Astrocyte (in vitro differentiated cells and primary cell): ENCODE data around the gene HERPUD1. TPM values are rescaled to one million over a fixed set of nuclear protein-coding genes. Genes with fewer than 3 reads are reported as not detected.
"Not testable (repeated sequence)": the region's sequence is repeated elsewhere in the genome, so short reads cannot be mapped to it uniquely, and the experiment has no call there.

Experiments used
- DNase-seq: peaks from one replicate; pipeline ENCODE4 v3.0.0-alpha.2; 2010; ENCODE audit warnings: low read depth
- FAIRE-seq: peaks from 2 replicates; lab custom pipeline; 2011; peaks lifted over from hg19 to GRCh38; lab: Jason Lieb, UNC
- H2AFZ ChIP-seq: 2 replicates; pipeline ENCODE4 v1.6.0; 2012; ENCODE audit warnings: low read depth, low read length, inconsistent platforms
- H3K27ac ChIP-seq: 2 replicates; pipeline ENCODE4 v1.5.1; 2011; ENCODE audit warnings: low read depth, low read length, inconsistent platforms
- H3K27me3 ChIP-seq: 2 replicates; pipeline ENCODE4 v1.6.0; 2011; ENCODE audit warnings: low read length, inconsistent platforms; ENCODE audit not compliant: insufficient read depth
- H3K36me3 ChIP-seq: 2 replicates; pipeline ENCODE4 v1.5.1; 2011; ENCODE audit warnings: low read length, inconsistent platforms; ENCODE audit not compliant: insufficient read depth
- H3K4me1 ChIP-seq: 2 replicates; pipeline ENCODE4 v1.5.1; 2011; ENCODE audit warnings: low read length, inconsistent platforms; ENCODE audit not compliant: insufficient read depth
- H3K4me2 ChIP-seq: 2 replicates; pipeline ENCODE4 v1.6.0; 2012; ENCODE audit warnings: low read length, inconsistent platforms
- H3K4me3 ChIP-seq: 2 replicates; pipeline ENCODE4 v1.5.1; 2011; ENCODE audit warnings: low read depth, mild to moderate bottlenecking, low read length, inconsistent platforms; ENCODE audit not compliant: insufficient read depth
- H3K79me2 ChIP-seq: 2 replicates; pipeline ENCODE4 v1.6.0; 2012; ENCODE audit warnings: mild to moderate bottlenecking, low read length, inconsistent platforms; ENCODE audit not compliant: insufficient read depth
- H3K9ac ChIP-seq: 2 replicates; pipeline ENCODE4 v1.6.0; 2012; ENCODE audit warnings: mild to moderate bottlenecking, low read length, inconsistent platforms
- H3K9me3 ChIP-seq: 2 replicates; pipeline ENCODE4 v1.5.1; 2012; ENCODE audit warnings: low read depth, mild to moderate bottlenecking, low read length, inconsistent platforms; ENCODE audit not compliant: insufficient read depth
- H4K20me1 ChIP-seq: 2 replicates; pipeline ENCODE4 v1.6.0; 2012; ENCODE audit warnings: low read length, inconsistent platforms; ENCODE audit not compliant: insufficient read depth
- H3K27ac Mint-ChIP-seq: one replicate; pipeline ENCODE4 v1.8.0; 2021; ENCODE audit warnings: mild to moderate bottlenecking, mixed read lengths; ENCODE audit not compliant: unreplicated experiment
- H3K27me3 Mint-ChIP-seq: one replicate; pipeline ENCODE4 v1.8.0; 2021; ENCODE audit warnings: low read depth, mixed read lengths; ENCODE audit not compliant: unreplicated experiment
- H3K36me3 Mint-ChIP-seq: one replicate; pipeline ENCODE4 v1.8.0; 2021; ENCODE audit warnings: low read depth, mixed read lengths; ENCODE audit not compliant: unreplicated experiment
- H3K4me1 Mint-ChIP-seq: one replicate; pipeline ENCODE4 v1.8.0; 2021; ENCODE audit warnings: low read depth, mixed read lengths; ENCODE audit not compliant: unreplicated experiment
- H3K4me3 Mint-ChIP-seq: one replicate; pipeline ENCODE4 v1.8.0; 2021; ENCODE audit warnings: mild to moderate bottlenecking, moderate library complexity, mixed read lengths; ENCODE audit not compliant: unreplicated experiment
- H3K9me3 Mint-ChIP-seq: one replicate; pipeline ENCODE4 v1.8.0; 2021; ENCODE audit warnings: mild to moderate bottlenecking, mixed read lengths; ENCODE audit not compliant: unreplicated experiment
- EZH2 ChIP-seq: IDR thresholded peaks from 2 replicates; pipeline ENCODE4 v1.6.1; 2012; ENCODE audit warnings: mild to moderate bottlenecking, low read length, inconsistent platforms; ENCODE audit not compliant: insufficient read depth
- total RNA-seq: library from RNA; stranded (reverse); gene quantifications from 2 replicates; pipeline ENCODE4 v1.2.1, GENCODE V29; 2021
- TF ChIP-seq, protein P1 (sequence below): IDR thresholded peaks from 2 replicates; pipeline ENCODE4 v1.5.1; 2011; ENCODE audit warnings: low read depth, mild to moderate bottlenecking, inconsistent platforms, low read length, moderate library complexity; ENCODE audit not compliant: insufficient read depth

Gene HERPUD1
- total RNA-seq, 1 donor from 2014 or later, result 234 TPM

DNA sequence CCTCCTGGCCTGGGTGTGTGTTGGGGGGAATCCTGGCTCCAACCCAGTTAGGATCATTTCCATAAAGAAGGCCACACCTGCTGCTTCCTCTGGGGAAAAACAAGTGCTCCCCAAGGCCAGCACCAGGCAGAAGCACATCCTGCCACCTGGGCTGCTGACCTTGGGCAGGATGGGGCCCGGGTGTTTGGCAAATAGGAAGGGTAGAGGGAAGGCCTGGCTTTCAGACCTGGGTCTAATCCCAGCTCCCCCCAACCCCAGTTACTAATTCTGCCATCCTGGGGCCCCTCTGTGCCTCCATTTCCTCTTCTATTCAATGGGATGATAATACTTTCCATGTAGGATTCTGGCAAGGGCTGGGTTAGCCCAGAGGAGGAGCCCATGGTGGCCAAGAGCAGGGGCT, 54.4 kb downstream of the HERPUD1 start:
- no peak for FAIRE-seq

GRCh38 chr16:56986908-56987307, 55.0 kb downstream of the HERPUD1 start:
- H2AFZ ChIP-seq, H3K4me2 ChIP-seq, H3K4me3 ChIP-seq, H3K27ac Mint-ChIP-seq, H3K36me3 ChIP-seq, H4K20me1 ChIP-seq, H3K9me3 ChIP-seq, H3K27ac ChIP-seq, FAIRE-seq, H3K9me3 Mint-ChIP-seq, H3K9ac ChIP-seq, DNase-seq, H3K27me3 ChIP-seq: not testable (repeated sequence)
- H3K79me2 ChIP-seq, result peaks cover 20% of the 10 kb centered on the region
- Mint-ChIP-seq H3K4me3 (peak overlapping the region; percentile 40), H3K36me3 (peaks cover 13% of the 10 kb centered on the region), H3K4me1 (peaks cover 24% of the 10 kb centered on the region), H3K27me3 (peaks cover 16% of the 10 kb centered on the region)
- H3K4me1 ChIP-seq, result peaks cover 35% of the 10 kb centered on the region

More for the DNA sequence above, 54.4 kb downstream of the HERPUD1 start:
- Histone ChIP-seq H3K9ac (no peak overlapping the region), H3K36me3 (no peaks in the 10 kb centered on the region), H3K4me1 (peaks cover 31% of the 10 kb centered on the region), H2AFZ (no peak overlapping the region), H4K20me1 (no peaks in the 10 kb centered on the region), H3K9me3 (no peaks in the 10 kb centered on the region), H3K27me3 (peaks cover 4% of the 10 kb centered on the region), H3K4me3 (no peak overlapping the region), H3K27ac (no peak overlapping the region), H3K4me2 (no peak overlapping the region), H3K79me2 (peaks cover 16% of the 10 kb centered on the region)
- no peak for TF ChIP-seq EZH2
- TF ChIP-seq, protein P1, sequence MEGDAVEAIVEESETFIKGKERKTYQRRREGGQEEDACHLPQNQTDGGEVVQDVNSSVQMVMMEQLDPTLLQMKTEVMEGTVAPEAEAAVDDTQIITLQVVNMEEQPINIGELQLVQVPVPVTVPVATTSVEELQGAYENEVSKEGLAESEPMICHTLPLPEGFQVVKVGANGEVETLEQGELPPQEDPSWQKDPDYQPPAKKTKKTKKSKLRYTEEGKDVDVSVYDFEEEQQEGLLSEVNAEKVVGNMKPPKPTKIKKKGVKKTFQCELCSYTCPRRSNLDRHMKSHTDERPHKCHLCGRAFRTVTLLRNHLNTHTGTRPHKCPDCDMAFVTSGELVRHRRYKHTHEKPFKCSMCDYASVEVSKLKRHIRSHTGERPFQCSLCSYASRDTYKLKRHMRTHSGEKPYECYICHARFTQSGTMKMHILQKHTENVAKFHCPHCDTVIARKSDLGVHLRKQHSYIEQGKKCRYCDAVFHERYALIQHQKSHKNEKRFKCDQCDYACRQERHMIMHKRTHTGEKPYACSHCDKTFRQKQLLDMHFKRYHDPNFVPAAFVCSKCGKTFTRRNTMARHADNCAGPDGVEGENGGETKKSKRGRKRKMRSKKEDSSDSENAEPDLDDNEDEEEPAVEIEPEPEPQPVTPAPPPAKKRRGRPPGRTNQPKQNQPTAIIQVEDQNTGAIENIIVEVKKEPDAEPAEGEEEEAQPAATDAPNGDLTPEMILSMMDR, result no peak
- H3K27me3 Mint-ChIP-seq, result peaks cover 16% of the 10 kb centered on the region
- no peak for DNase-seq
- peaks cover 20% of the 10 kb centered on the region for H3K4me1 Mint-ChIP-seq
- H3K9me3 Mint-ChIP-seq, result no peaks in the 10 kb centered on the region
- peaks cover 15% of the 10 kb centered on the region for H3K36me3 Mint-ChIP-seq
- H3K4me3 Mint-ChIP-seq, result no peak overlapping the region
- no peak overlapping the region for H3K27ac Mint-ChIP-seq

DNA sequence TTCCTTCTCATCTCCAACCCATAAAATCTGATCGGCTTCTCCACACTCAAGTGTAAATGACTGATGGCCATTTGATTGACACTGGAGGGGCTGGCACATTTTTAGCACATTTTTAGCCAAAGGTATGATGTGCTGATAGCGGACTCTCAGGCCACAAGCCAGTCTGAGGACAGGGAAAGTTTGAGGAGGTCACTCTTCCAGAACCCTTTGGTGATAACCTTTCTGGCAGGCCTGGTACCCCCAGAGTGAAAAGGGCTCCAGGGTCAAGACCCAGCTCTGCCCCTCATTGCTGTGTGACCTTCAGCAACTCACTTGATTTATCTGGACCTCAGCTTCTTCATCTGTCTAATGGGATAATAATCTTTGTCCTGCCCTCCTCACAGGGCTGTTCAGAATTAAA, 55.8 kb downstream of the HERPUD1 start:
- H3K4me3 Mint-ChIP-seq, result peak overlapping the region; percentile 34
- no peak for TF ChIP-seq EZH2
- TF ChIP-seq, protein P1, result no peak
- peaks cover 11% of the 10 kb centered on the region for H3K27me3 Mint-ChIP-seq

More for the DNA sequence above, 55.8 kb downstream of the HERPUD1 start:
- peaks cover 38% of the 10 kb centered on the region for H3K4me1 ChIP-seq
- no peak overlapping the region for H2AFZ ChIP-seq
- FAIRE-seq (no peak), DNase-seq (no peak)
- H3K27ac ChIP-seq, result no peak overlapping the region
- H3K79me2 ChIP-seq, result peaks cover 23% of the 10 kb centered on the region
- peaks cover 3% of the 10 kb centered on the region for H3K9me3 Mint-ChIP-seq
- H3K4me3 ChIP-seq, result no peak overlapping the region
- H3K4me2 ChIP-seq, result no peak overlapping the region
- H4K20me1 ChIP-seq, result no peaks in the 10 kb centered on the region
- H3K36me3 ChIP-seq, result no peaks in the 10 kb centered on the region
- H3K36me3 Mint-ChIP-seq, result peaks cover 14% of the 10 kb centered on the region
- H3K9me3 ChIP-seq, result no peaks in the 10 kb centered on the region
- no peak overlapping the region for H3K9ac ChIP-seq
- H3K27ac Mint-ChIP-seq, result no peak overlapping the region
- peaks cover 27% of the 10 kb centered on the region for H3K4me1 Mint-ChIP-seq
- H3K27me3 ChIP-seq, result peaks cover 4% of the 10 kb centered on the region
